ENCODE measurements around the gene SKI. TPM values are rescaled to one million over a fixed set of nuclear protein-coding genes. Genes with fewer than 3 reads are reported as not detected.

Gene SKI
- total RNA-seq, 1 donor from 2014 or later: 116 TPM

DNA sequence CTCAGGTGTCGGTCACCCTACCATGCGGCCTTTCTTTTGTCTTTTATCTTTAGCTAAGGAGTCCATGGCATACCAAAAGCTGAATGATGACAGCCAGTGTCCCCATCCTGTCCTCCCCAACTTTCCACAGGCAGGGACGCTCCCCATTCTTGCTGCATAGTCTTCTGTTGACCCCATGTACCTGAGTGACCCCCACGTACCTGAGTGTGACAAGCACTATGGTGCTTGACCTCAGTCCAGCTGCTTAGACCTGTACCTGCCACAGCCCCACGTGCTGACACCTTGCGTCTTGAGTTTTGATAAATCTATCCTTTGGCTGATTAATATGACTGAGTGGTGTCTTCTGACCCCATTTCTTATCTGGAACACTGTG lies 26.9 kb downstream of the SKI start:
- H3K9me3 Mint-ChIP-seq (ENCODE audit: low read depth): no peaks in the 10 kb centered on the region
- H3K4me3 Mint-ChIP-seq (ENCODE audit: unreplicated experiment): no peak overlapping the region
- H3K4me1 Mint-ChIP-seq (ENCODE audit: low read depth): peaks cover 43% of the 10 kb centered on the region
- H3K27ac Mint-ChIP-seq (ENCODE audit: unreplicated experiment): no peak overlapping the region
- H3K27me3 Mint-ChIP-seq (ENCODE audit: low read depth): no peaks in the 10 kb centered on the region
- H3K36me3 Mint-ChIP-seq (ENCODE audit: low read depth): peaks cover 5% of the 10 kb centered on the region
- DNase-seq (ENCODE audit: low spot score): no peak
- TF ChIP-seq CTCF (IDR thresholded peaks at IDR 0.05): no peak

DNA sequence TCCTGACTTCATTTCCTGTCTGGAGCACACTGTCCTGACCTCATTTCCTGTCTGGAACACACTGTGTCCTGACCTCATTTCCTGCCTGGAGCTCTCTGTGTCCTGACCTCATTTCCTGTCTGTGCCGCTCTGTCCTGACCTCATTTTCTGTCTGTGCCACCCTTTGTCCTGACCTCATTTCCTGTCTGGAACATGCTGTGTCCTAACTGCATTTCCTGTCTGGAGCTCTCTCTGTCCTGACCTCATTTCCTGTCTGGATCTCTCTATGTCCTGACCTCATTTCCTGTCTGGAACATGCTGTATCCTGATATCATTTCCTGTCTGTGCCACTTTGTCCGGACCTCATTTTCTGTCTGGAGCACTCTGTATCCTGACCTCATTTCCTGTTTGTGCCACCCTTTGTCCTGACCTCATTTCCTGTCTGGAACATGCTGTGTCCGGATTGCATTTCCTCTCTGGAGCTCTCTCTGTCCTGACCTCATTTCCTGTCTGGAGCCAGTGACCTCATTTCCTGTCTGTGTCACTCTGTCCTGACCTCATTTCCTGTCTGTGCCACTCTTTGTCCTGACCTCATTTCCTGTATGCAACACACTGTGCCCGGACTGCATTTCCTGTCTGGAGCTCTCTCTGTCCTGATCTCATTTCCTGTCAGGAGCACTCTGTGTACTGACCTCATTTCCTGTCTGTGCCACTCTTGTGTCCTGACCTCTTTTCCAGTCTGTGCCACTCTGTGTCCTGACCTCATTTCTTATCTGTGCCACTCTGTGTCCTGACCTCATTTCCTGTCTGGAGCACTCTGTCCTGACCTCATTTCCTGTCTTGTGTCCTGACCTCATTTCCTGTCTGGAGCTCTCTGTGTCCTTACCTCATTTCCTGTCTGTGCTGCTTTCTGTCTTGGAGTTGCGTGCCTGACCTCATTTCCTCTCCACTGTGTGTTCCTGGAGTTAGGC lies 27.6 kb downstream of the SKI start:
- Mint-ChIP-seq H3K36me3 (ENCODE audit: low read depth) (peaks cover 5% of the 10 kb centered on the region), H3K9me3 (ENCODE audit: low read depth) (no peaks in the 10 kb centered on the region), H3K27ac (ENCODE audit: unreplicated experiment) (no peak overlapping the region), H3K27me3 (ENCODE audit: low read depth) (no peaks in the 10 kb centered on the region), H3K4me3 (ENCODE audit: unreplicated experiment) (no peak overlapping the region), H3K4me1 (ENCODE audit: low read depth) (peaks cover 43% of the 10 kb centered on the region)
- no peak for DNase-seq (ENCODE audit: low spot score)
- TF ChIP-seq CTCF (IDR thresholded peaks at IDR 0.05): no peak

- TF ChIP-seq CTCF (IDR thresholded peaks at IDR 0.05): no peak
- DNase-seq (ENCODE audit: low spot score): no peak
- no peak overlapping the region for H3K27ac Mint-ChIP-seq (ENCODE audit: unreplicated experiment)
- H3K36me3 Mint-ChIP-seq (ENCODE audit: low read depth): peaks cover 5% of the 10 kb centered on the region
- peak overlapping the region; percentile 25 for H3K4me3 Mint-ChIP-seq (ENCODE audit: unreplicated experiment)
- H3K9me3 Mint-ChIP-seq (ENCODE audit: low read depth): no peaks in the 10 kb centered on the region
- peaks cover 44% of the 10 kb centered on the region for H3K4me1 Mint-ChIP-seq (ENCODE audit: low read depth)
- H3K27me3 Mint-ChIP-seq (ENCODE audit: low read depth): no peaks in the 10 kb centered on the region
These were observed 28.5 kb downstream of the SKI start for GRCh38 chr1:2256435-2257244.

DNA sequence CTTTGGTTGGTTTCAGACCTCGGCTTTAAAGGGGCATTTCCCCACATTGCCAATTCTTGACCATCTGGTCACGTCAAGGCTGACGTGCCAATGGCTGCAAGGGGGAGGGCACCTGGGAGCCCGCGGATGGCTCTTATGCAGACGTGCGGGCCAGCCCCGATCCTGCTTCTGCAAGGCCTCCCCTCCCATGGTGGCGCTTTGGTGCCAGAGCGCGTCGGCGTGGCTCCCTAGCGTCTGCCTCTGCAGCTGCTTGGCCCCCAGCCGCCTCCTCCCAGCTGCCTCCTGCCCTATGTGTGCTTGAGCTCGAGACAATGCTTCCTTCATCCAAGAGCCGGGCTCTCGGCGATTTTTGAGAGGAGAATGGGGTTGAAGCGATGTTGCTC lies 29.1 kb downstream of the SKI start:
- peak overlapping the region; percentile 25 for H3K4me3 Mint-ChIP-seq (ENCODE audit: unreplicated experiment)
- H3K4me1 Mint-ChIP-seq (ENCODE audit: low read depth): peaks cover 41% of the 10 kb centered on the region
- no peak for TF ChIP-seq CTCF (IDR thresholded peaks at IDR 0.05)
- peaks cover 5% of the 10 kb centered on the region for H3K36me3 Mint-ChIP-seq (ENCODE audit: low read depth)
- no peak for DNase-seq (ENCODE audit: low spot score)
- H3K27ac Mint-ChIP-seq (ENCODE audit: unreplicated experiment): no peak overlapping the region
- H3K9me3 Mint-ChIP-seq (ENCODE audit: low read depth): no peaks in the 10 kb centered on the region
- H3K27me3 Mint-ChIP-seq (ENCODE audit: low read depth): no peaks in the 10 kb centered on the region

DNA sequence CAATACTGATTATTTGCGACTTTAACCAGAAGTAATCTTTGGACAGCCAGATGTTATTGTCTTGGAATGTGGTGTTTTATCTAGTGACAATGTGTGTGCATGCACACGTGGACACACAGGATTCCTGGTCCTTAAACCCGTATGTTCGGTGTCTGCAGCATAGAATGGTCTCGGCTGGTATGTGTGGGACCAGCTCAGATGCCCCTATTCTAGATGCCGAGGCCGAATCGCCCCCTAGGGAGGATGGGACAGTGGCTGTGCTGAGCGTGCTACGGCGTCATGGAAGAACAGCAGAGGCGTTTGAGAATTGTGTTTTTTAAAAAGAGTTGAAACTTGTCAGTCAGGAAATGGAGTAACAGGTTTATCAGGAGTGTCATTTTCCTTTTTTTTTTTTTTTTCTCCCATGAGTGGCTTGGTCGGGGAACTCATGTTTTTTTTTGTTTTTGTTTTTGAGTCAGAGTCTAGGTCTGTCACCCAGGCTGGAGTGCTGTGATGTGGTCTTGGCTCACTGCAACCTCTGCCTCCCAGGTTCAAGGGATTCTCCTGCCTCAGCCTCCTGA lies 30.1 kb downstream of the SKI start:
- no peak for TF ChIP-seq CTCF (IDR thresholded peaks at IDR 0.05)
- Mint-ChIP-seq H3K27ac (ENCODE audit: unreplicated experiment) (peak overlapping the region; percentile 72), H3K4me3 (ENCODE audit: unreplicated experiment) (no peak overlapping the region), H3K9me3 (ENCODE audit: low read depth) (no peaks in the 10 kb centered on the region), H3K36me3 (ENCODE audit: low read depth) (peaks cover 2% of the 10 kb centered on the region), H3K27me3 (ENCODE audit: low read depth) (no peaks in the 10 kb centered on the region), H3K4me1 (ENCODE audit: low read depth) (peaks cover 37% of the 10 kb centered on the region)
- no peak for DNase-seq (ENCODE audit: low spot score)
